GM21447 (cell line): Measurements from ENCODE around the gene RBM23.

Source experiments
- ATAC-seq: cut with Tn5 transposase; IDR thresholded peaks from one replicate; pipeline ENCODE4 v1.9.1; 2021; ENCODE audit not compliant: unreplicated experiment

The RBM23 gene

DNA sequence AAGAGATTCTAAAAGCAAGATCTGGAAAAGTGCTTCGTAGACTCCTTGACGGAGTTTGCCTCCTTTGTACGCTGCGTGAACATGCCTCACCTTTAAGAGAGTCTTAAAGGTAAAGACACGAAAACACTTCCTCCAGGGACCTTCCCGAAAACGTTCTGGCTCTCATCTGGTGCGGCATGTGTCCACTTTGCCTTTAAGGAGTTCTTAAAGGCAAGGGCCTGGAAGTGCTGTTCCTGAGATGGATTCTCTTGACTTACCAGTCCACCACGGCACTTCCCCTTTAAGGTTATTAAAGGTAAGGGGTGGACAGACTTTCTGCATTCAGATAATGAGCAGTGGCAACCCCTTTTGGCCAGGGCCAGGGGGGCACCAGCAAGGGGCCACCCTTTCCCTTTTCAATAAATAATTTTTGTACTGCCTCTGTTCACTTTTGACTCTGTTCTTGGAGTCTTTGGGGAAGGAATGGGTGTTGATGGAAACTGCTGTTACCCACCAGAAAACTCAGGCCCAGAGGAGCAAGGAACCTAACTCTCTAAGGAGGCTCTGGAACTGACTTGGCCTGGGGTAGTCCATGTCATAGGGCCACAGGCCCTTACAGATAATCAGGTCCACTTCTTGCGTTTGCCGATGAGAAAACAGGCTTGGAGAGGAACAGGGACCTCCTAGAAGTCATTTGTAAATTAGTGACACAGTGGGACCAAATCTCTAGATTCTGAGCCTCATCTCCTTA lies 31.5 kb downstream of the RBM23 start:
- peak; percentile 51 for ATAC-seq

DNA sequence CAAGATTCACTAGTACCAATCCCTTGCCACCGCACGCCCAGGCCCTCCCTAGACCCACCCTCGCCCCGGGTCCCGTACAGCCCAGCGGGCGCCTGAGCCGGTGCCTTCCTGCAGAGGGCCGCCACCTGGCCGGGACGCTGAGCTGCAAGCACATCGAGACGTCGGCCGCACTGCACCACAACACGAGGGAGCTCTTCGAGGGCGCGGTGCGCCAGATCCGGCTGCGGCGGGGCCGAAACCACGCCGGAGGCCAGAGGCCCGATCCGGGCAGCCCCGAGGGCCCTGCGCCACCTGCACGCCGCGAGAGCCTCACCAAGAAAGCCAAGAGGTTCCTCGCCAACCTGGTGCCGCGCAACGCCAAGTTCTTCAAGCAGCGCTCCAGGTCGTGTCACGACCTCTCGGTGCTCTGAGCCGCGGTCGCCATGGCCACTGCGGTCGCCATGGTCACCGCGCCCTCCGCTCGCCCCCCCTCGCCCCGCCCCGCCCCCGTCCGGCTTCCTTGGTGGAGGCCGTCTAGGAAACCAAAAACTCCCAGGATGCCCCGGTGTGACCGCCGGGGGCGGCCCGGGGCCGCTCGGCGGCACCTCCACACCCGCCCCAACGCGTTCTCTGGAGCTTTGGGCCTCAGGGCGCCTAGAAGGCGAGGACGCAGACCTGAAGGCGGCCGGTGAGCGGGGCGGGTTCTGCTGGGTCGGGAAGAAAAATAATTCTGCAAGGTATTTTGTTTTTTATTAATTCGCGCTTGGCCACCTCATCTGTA lies 32.3 kb downstream of the RBM23 start:
- peak; percentile 41 for ATAC-seq

DNA sequence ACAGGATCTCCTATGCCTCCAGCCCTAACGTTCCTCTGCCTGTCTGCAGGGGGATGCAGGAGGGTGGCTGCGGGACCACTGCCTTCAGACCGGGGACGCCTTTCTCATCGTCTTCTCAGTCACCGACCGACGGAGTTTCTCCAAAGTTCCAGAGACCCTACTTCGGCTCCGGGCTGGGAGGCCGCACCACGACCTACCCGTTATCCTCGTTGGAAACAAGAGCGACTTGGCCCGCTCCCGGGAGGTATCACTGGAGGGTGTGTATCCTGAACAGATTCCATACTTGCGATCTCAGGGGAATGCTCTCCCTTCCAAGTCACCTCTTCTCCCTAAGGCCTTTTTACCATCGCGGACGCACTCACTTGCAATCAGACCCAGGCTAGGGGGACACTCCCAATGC lies 33.0 kb downstream of the RBM23 start:
- no peak for ATAC-seq

DNA sequence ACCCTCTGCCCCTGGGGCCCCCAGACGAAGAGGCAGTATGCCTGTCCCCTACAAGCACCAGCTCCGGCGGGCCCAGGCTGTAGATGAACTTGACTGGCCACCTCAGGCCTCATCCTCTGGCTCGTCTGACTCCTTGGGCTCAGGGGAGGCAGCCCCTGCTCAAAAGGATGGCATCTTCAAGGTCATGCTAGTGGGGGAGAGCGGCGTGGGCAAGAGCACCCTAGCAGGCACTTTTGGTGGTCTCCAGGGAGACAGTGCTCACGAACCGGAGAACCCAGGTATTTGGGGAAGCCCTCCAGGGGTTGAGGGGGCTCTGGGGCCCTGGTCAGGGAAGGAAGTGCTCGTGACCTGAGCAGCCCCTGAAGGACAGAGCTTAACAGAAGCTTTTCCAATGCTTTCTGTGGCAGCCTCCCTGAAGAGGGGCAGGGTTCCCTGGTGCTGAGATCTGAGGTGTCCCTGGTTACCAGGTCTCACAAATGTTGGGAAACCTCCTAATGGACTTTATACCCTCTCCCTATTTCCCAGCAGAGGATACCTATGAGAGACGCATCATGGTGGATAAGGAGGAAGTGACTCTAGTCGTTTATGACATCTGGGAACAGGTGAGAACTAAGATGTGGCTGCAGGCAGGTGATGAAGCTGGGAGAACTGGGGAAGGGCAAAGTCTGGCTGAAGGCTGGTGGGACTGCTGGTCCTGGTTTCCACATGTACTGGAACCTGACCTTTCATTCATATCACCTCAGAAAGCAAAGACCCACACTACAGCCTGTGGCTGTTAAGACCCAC lies 34.0 kb downstream of the RBM23 start:
- no peak for ATAC-seq

DNA sequence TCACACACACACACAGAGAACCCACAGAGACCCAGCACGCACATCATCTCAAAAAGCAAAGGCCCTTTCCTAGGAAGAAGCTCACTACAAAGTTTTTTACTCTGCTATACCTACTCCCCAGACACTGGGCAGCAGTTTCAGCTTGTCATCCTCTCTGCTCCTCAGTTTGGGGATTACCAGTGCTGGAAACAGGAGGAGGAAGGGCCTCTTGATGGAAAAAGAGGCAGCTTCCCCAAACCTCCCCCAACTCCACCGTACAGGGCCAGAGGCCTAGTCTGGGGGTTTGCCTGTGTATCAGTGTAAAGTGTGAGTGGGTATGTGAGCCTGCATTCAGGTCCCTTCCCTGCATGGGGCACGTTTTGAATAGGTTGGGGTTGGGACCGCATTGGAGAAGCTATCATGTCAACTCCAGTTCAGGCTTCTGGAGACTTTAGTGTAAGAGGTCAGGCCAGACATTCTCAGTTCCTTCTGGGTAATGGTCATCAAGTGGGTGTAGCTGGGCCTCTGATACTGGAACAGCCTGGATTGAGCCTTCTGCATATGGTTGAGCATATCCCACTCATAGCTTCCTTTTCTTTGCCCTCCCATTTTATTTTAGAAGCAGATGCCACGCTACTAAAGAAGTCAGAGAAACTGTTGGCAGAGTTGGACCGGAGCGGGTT lies 34.7 kb downstream of the RBM23 start:
- no peak for ATAC-seq

DNA sequence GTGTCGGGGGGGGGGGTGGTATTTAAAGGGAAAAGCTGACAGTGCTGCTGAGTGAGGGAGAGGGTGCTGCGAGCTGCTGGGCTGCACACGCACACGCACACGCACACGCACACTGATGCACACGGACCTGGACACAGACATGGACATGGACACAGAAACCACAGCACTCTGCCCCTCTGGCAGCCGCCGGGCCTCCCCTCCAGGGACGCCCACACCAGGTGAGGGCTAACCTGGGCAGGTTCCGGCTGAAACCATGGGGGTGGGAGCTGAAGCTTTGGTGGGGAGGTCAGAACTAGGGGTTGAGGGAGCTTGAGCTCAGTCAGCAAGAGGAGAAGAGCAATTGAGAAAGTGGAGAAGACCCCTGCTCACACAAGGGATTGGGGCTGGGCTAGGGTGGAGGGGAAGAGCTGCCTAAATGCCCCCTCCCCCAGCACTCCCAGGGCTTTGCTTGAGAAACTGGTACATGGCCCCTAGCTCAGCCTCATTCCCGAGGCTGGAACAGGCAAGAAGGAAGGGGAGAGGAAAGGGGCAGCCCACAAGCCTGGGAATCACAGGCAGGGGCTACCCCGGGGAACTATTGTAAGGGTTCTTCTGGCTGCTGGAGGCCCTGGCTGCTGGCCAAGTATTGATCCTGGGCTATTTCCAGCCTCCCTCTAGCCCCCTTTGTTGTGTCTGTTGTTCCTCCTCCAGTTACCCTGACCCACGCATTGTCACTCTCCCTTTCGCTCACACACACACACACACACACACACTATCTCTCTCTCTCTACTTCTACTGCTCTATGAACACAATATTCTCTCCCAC lies 35.6 kb downstream of the RBM23 start, which contains the start of gene REM2:
Gene REM2 (plus strand): TSS at position 50 of the 804 bp plus-strand sequence. CDS start 66 bp downstream, at position 116.
- ATAC-seq, result no peak

DNA sequence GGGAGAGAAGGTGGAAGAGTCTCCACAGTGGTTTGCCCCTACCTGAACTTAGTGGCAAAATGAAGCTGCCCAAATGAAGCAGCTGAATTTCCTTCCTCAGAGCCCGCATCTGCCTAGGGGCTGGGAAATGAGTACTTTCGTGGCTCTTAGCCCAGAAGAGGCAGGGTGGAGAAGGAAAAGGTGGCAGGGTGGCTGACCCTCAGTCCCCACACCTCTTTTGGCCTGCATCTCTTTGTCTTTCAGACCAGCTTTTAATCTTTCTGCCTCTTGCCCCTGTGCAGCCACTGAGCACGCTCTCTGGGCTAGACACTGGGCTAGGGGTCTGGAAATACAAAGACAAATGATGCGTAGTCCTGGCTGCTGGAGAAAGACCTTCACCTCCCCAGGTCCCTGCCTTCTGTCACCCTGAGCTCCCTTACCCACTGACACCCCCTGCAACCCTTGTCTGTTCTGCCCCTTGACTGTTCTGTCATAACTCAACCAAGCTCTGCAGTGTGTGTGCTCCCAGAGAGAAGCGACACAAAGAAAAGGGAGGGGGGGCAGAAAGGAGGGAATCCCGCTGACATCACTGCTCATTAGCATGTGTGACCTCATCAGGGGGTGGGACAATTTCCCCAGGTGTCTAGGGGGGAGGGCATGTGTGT lies 36.3 kb downstream of the RBM23 start:
- ATAC-seq, result no peak

DNA sequence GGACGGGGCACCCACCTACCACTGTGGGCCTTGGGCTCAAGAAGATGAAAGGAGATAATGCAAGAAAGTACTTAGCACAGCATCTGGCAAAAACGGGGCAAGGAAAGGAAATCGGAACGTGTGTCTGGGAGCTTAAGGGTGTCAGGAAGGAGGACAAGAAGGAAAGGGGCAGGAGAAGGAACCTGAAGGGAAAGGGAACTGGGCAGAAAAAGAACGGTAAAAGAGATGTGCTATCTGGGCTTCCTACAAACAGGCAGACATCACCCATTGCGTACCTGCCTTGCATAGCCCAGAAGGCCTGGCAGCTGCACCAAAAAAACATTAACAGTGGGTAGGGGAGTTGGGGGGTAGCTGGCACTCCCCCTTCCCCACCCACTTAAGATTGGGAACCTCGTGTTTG lies 36.9 kb downstream of the RBM23 start:
- no peak for ATAC-seq

DNA sequence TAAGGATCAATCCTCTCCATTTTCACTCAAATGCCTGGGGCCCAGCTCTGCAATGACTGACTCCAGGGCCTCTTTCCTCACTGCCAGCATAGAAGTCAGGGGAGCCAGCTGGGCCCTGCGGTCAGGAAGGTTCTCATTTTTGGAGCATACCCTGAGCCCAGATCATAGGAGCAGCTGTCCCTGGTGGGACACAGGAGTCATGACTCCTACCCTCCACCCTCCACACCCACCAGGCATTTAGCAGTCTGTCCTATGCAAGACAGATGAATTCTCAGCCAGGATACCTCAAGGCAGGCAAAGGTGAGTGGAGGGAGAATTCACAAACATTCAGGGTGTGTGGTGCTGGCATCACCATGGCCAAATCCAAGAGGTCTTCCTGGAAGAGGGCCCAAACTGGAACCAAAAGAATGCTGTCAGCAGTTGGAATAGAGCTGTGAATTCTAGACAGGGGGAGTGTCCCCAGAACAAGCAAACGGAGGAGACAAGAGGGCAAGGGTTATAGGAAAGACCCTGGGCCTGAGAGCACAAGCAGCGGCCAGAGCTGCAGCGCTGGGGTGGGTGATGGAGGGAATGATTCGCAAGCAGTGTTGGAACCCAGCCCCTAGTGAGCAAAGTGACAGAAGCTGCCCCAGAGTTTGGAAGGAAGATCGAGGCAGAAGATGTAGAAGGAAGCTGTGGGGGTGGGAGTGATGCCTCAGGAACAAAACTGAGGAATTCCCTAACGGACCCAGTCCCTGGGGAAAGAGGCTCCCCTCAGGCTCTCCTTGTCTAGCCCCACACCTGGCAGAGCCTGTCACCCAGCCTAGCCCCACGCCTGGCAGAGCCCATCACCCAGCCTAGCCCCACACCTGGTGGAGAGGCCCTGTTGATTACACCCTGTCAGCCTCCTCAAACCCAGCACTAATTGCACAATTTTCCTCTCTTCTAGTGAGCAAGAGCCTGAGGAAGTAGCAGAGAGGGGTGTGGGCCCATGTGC lies 40.4 kb downstream of the RBM23 start:
- ATAC-seq, result no peak

DNA sequence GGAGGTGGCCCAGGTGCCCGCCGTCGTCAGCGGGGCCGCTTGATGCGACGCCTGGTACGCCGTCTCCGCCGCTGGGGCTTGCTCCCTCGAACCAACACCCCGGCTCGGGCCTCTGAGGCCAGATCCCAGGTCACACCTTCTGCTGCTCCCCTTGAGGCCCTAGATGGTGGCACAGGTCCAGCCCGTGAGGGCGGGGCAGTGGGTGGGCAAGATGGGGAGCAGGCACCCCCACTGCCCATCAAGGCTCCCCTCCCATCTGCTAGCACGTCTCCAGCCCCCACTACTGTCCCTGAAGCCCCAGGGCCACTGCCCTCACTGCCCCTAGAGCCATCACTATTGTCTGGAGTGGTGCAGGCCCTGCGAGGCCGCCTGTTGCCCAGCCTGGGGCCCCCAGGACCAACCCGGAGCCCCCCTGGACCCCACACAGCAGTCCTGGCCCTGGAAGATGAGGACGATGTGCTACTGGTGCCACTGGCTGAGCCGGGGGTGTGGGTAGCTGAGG lies 41.9 kb downstream of the RBM23 start:
- no peak for ATAC-seq

DNA sequence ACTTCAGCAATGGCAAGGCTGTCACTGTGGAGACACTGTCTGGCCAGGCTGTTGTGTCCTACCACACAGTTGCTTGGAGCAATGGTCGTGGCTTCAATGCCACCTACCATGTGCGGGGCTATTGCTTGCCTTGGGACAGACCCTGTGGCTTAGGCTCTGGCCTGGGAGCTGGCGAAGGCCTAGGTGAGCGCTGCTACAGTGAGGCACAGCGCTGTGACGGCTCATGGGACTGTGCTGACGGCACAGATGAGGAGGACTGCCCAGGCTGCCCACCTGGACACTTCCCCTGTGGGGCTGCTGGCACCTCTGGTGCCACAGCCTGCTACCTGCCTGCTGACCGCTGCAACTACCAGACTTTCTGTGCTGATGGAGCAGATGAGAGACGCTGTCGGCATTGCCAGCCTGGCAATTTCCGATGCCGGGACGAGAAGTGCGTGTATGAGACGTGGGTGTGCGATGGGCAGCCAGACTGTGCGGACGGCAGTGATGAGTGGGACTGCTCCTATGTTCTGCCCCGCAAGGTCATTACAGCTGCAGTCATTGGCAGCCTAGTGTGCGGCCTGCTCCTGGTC lies 43.1 kb downstream of the RBM23 start:
- no peak for ATAC-seq

DNA sequence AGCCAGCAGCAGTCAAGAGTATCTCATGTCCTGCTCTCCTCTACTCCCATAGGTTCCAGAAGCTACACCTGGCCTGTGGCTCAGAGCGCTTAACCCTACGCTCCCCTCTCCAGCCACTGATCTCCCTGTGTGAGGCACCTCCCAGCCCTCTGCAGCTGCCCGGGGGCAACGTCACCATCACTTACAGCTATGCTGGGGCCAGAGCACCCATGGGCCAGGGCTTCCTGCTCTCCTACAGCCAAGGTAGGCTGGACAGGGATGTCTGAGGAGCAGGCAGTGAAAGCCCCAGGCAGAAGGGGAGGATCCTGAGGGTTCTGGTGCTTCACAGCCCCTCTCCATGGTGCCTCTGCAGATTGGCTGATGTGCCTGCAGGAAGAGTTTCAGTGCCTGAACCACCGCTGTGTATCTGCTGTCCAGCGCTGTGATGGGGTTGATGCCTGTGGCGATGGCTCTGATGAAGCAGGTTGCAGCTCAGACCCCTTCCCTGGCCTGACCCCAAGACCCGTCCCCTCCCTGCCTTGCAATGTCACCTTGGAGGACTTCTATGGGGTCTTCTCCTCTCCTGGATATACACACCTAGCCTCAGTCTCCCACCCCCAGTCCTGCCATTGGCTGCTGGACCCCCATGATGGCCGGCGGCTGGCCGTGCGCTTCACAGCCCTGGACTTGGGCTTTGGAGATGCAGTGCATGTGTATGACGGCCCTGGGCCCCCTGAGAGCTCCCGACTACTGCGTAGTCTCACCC lies 43.8 kb downstream of the RBM23 start:
- no peak for ATAC-seq

DNA sequence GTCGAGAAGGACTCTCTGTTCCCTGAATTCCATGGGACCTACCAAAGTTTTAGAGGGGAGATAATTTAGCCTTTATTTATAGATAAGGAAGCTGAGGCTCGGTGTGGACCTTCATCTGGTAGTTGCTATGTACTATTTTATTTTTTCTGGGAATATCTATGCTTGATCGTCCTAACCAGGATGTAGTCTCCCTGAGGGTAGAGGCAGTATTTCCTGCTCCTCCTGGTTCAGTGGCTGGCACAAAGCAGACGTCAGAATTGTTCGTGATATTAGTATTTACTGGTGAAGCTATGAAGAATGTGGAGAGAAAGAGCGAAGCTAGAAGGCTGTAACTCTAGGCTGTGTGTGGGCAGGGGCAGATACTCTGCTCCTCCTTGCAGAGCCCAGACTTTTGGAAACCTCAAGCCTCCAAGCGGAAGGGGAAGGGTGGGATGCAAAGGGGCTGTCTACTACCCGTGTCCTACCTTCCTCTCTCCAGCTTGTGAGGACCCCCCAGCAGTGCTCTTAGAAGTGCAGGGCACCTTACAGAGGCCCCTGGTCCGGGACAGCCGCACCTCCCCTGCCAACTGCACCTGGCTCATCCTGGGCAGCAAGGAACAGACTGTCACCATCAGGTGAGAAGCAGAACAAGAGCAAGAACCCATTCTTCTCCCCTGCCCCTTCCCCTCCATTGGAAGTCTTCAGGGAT lies 46.0 kb downstream of the RBM23 start:
- no peak for ATAC-seq

DNA sequence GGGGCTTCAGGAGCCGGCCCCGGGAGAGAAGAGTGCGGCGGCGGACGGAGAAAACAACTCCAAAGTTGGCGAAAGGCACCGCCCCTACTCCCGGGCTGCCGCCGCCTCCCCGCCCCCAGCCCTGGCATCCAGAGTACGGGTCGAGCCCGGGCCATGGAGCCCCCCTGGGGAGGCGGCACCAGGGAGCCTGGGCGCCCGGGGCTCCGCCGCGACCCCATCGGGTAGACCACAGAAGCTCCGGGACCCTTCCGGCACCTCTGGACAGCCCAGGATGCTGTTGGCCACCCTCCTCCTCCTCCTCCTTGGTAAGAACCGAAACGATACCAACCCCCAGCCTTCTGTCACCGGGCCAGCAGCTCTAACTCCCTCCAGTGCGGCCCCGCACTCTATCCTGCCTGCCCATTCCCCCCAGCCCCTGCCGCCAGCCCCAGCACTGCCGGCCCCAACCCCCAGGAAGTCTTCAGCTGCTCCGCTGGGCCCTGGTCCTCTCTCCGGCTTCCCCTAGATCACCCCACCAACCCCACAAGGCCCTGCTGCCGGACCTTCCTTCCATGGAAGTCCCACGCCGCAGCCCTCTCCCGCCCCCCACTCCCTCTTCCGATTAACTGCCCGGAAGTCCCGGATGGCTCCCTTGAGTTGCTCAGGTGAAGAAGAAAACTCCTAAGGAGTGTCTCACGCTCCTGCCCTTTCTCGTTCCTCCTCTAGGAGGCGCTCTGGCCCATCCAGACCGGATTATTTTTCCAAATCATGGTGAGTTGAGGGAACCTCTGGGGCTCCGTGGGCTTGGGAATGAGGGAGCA lies 46.7 kb downstream of the RBM23 start:
- peak; percentile 31 for ATAC-seq

DNA sequence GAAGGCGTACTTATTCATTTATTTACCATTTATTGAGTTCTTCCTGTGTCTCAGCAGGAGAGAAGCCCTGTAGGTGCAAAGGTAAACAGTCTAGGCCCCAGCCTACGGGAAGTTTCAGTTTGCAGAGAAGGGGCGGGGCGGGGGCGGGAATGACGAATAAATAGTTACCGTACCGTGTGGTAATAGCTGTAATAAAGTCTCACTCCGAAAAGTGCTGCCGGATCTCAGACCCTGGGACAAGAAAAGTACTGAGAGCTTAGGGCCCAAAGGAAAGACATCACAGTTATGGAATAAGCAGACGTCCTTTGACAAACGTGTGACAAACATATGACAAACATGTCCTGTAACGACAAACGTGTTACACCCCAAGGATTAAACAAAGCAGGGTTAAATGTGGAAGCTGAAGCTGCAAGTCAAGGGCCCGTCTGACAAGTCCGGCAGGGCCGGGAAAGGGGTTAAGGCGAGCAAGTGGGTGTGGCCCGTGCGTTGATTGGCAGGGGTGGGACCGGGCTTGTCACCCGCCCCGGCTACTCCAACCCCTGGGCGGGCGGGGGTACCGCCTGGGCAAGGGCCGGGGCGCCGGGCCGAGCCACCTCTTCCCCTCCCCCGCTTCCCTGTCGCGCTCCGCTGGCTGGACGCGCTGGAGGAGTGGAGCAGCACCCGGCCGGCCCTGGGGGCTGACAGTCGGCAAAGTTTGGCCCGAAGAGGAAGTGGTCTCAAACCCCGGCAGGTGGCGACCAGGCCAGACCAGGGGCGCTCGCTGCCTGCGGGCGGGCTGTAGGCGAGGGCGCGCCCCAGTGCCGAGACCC lies 47.5 kb downstream of the RBM23 start, which contains the start of gene LRP10:
Gene LRP10 (plus strand): TSS at position 517 of the 809 bp plus-strand sequence. CDS start 564 bp downstream, outside the sequence.
- ATAC-seq, result peak; percentile 74
